Measurements from ENCODE around the gene WHRN. TPM values are rescaled to one million over a fixed set of nuclear protein-coding genes. Genes with fewer than 3 reads are reported as not detected.

Gene WHRN
- total RNA-seq, 4 donors from 2014 or later = 8.4 to 12.9 (median 11.0) TPM

DNA sequence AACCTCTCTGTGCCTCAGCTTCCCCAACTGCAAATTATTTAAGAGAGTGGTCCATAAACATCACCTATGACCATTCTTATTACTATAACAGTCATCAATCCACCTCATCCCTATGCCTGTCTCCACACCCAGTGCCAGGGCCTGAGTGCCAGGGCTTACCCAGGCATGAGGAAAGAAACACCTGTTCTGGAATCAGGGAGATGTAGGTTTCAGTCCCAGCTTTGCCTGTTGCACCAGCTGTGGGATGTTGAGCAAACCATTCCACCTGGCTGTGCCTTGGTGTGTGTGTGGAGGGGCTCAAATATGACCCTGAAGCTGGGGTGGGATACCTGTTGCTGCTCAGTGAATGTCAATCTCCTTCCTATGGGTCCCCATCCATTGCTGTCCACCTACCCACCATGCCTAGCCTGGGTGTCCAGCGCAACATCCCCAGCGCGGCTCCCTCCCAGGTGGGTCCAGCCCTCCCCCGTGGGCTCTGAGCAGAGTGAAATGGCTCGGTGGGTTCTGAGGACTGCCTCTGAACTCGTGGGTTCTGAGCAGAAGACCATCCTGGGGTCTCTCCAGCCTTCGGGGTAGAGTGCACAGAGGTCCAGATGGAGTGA is 133.8 kb downstream of the WHRN start:
- no peak for TF ChIP-seq EP300 (IDR thresholded peaks at IDR 0.05)
- Histone ChIP-seq H3K27ac (peak overlapping the region in 2 of 4 donors; percentile 54 to 58), H3K27me3 (no peaks in the 10 kb centered on the region), H3K36me3 (peaks cover 0 to 65% of the 10 kb centered on the region in 2 donors), H3K4me3 (no peak overlapping the region), H3K4me1 (peaks cover 0 to 33% (median 4%) of the 10 kb centered on the region in 3 donors), H3K9me3 (no peaks in the 10 kb centered on the region)
- ATAC-seq = no peak
- no CpG with 5 or more reads among the region's 7 CpGs for WGBS, 2 donors (ENCODE audit: low coverage in 1 of 2)

DNA sequence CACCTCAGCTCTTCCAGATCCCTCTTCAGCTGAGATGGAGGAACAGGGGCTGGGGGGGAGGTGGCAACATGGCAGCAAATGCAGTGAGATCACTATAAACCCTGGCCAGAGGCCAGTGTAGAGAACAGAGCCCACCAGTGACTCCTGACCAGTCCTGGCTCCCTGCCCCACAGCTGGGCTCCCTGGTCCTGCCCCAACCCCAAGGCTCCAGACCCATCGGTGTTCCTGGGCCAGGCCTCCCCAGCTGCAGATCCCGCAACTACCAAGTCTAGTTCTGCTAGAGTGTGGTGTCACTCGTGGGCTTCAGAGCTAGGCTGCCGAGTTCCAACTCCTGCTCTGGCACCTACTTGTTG is 134.3 kb downstream of the WHRN start:
- H3K36me3 ChIP-seq = peaks cover 0 to 67% of the 10 kb centered on the region in 2 donors
- 42% methylated on average over 2 of the region's 4 CpGs; no CpG with 5 or more reads in 1 of the 2 donors for WGBS, 2 donors (ENCODE audit: low coverage in 1 of 2)
- peak overlapping the region in 1 of 4 donors; percentile 54 for H3K27ac ChIP-seq

DNA sequence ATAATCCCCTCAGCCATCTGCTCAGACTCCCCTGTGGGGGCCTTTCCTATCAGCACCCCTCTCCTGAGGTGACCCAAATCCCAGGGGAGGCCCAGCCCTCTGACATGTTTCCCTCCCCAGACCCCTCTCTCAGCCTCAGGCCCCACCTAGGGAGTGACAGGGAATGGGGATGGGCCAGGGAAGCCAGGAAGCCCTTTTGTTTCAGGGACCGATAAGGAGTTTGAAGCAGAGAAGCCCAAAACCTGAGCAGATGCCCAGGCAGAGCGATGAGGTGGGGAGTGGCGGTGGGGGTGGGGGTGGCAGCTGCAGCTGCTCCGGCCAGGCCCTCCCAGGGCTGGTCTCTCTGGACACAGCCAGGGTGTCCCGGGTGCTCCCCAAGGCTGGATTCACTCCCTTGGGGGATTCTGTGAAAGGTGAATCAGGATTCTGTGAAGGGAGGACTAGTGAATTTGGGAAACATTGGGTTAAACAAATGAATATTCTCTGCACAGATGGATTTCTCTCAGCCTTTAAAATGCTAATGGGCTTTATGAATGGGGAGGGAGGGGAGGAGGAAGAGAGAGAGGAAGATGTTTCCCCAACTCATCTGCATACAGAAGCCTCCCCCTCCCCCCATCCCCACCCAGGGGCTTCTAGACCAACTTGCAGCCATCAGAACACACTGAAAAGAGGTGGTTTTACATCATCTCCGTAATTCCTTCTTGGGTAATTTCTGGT is 134.9 kb downstream of the WHRN start:
- Histone ChIP-seq H3K4me1 (peaks cover 0 to 38% (median 4%) of the 10 kb centered on the region in 3 donors), H3K27me3 (no peaks in the 10 kb centered on the region), H3K9me3 (no peaks in the 10 kb centered on the region), H3K4me3 (no peak overlapping the region), H3K36me3 (peaks cover 0 to 70% of the 10 kb centered on the region in 2 donors), H3K27ac (peak overlapping the region in 1 of 4 donors; percentile 6)
- TF ChIP-seq POLR2A (IDR thresholded peaks at IDR 0.05) = no peak
- TF ChIP-seq, protein P1, sequence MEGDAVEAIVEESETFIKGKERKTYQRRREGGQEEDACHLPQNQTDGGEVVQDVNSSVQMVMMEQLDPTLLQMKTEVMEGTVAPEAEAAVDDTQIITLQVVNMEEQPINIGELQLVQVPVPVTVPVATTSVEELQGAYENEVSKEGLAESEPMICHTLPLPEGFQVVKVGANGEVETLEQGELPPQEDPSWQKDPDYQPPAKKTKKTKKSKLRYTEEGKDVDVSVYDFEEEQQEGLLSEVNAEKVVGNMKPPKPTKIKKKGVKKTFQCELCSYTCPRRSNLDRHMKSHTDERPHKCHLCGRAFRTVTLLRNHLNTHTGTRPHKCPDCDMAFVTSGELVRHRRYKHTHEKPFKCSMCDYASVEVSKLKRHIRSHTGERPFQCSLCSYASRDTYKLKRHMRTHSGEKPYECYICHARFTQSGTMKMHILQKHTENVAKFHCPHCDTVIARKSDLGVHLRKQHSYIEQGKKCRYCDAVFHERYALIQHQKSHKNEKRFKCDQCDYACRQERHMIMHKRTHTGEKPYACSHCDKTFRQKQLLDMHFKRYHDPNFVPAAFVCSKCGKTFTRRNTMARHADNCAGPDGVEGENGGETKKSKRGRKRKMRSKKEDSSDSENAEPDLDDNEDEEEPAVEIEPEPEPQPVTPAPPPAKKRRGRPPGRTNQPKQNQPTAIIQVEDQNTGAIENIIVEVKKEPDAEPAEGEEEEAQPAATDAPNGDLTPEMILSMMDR (IDR thresholded peaks at IDR 0.05) = no peak
- no peak for TF ChIP-seq EP300 (IDR thresholded peaks at IDR 0.05)
- TF ChIP-seq POLR2AphosphoS5 (IDR thresholded peaks at IDR 0.05) = no peak
- ATAC-seq = no peak
- WGBS, 2 donors (ENCODE audit: low coverage in 1 of 2) = 57% methylated on average over 1 of the region's 6 CpGs; no CpG with 5 or more reads in 1 of the 2 donors

More for the DNA sequence above, 134.3 kb downstream of the WHRN start:
- TF ChIP-seq, protein P1 (IDR thresholded peaks at IDR 0.05) = no peak
- TF ChIP-seq POLR2AphosphoS5 (IDR thresholded peaks at IDR 0.05) = no peak
- TF ChIP-seq POLR2A (IDR thresholded peaks at IDR 0.05) = no peak
- TF ChIP-seq EP300 (IDR thresholded peaks at IDR 0.05) = no peak
- Histone ChIP-seq H3K27me3 (no peaks in the 10 kb centered on the region), H3K4me1 (peaks cover 0 to 38% (median 4%) of the 10 kb centered on the region in 3 donors), H3K4me3 (no peak overlapping the region), H3K9me3 (no peaks in the 10 kb centered on the region)
- no peak for ATAC-seq

DNA sequence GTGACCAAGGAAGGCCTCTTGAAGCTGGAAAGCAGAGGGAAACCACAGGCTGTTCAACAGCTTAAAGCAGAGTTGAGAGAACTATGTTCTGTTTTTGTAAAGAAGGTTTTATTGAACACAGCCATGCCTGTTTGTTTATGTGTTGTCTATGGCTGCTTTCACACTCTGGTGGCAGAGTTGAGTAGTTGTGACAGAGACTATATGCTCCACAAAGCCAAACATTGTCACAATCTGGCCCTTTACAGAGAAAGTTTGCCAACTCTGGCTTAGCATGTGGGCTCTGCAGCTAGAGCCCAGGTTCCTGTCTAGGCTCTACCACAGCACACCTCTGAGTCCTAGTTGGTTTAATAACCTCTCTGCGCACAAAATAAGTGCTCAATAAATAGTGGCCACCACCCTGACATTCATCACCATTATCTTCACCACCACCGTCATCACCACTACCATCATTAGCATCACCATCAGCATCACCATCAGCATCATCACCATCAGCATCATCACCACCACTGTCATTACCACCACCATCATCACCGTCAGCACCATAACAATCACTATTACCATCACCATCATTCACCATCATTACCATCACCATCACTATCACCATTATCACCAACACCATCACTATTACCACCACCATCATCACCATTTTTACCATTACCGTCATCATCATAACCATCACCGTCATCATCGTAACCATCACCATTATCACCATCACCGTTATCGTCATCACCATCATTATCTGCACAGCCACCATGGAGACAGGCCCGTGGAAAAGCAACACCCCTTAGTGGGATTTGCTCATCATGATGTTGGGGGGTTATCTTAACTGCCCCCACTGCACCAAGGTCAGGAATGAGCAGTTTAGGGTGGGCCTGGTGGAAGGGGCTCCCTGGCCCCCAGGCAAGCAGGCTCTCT is 135.8 kb downstream of the WHRN start:
- peaks cover 0 to 74% of the 10 kb centered on the region in 2 donors for H3K36me3 ChIP-seq

More for the DNA sequence above, 135.8 kb downstream of the WHRN start:
- no peaks in the 10 kb centered on the region for H3K9me3 ChIP-seq
- H3K4me1 ChIP-seq = peaks cover 0 to 38% (median 4%) of the 10 kb centered on the region in 3 donors
- no peak overlapping the region for H3K27ac ChIP-seq
- H3K27me3 ChIP-seq = no peaks in the 10 kb centered on the region
- ATAC-seq = no peak
- TF ChIP-seq, protein P1 (IDR thresholded peaks at IDR 0.05) = no peak
- no peak for TF ChIP-seq EP300 (IDR thresholded peaks at IDR 0.05)
- no peak for TF ChIP-seq POLR2A (IDR thresholded peaks at IDR 0.05)
- TF ChIP-seq POLR2AphosphoS5 (IDR thresholded peaks at IDR 0.05) = no peak
- WGBS, 2 donors (ENCODE audit: low coverage in 1 of 2) = 88 to 95% methylated on average over 7 to 8 of the region's 9 CpGs
- no peak overlapping the region for H3K4me3 ChIP-seq

Measured in gastroesophageal sphincter (tissue), 4 donors.